HL-60 (cell line): ENCODE results near the gene ANAPC10.

Experiments used
- DNase-seq, 2 experiments: peaks; one replicate each; pipeline ENCODE4 v3.0.0-alpha.2; 2010 to 2020; ENCODE audit warnings: low read depth in 1 of 2, low spot score in 1 of 2
- H3K27ac ChIP-seq: fragments of 250-450 bp; sonication (Bioruptor Pico); replicated peaks from 2 replicates; pipeline ENCODE4 v1.5.1; 2020; ENCODE audit warnings: mild to moderate bottlenecking, moderate library complexity
- H3K27me3 ChIP-seq: fragments of 250-450 bp; sonication (Bioruptor Pico); 2 replicates; pipeline ENCODE4 v1.5.1; 2021; ENCODE audit warnings: mild to moderate bottlenecking, moderate library complexity; ENCODE audit not compliant: insufficient read depth, poor library complexity, severe bottlenecking
- H3K4me3 ChIP-seq: replicated peaks from 2 replicates; pipeline ENCODE4 v1.5.1; 2011; ENCODE audit warnings: mild to moderate bottlenecking, control low read depth, low read length; ENCODE audit not compliant: insufficient read depth
- GABPA ChIP-seq: IDR thresholded peaks from 2 replicates; pipeline ENCODE4 v1.6.1; 2012; ENCODE audit warnings: low read depth
- POLR2AphosphoS5 ChIP-seq: IDR thresholded peaks from 2 replicates; pipeline ENCODE4 v1.6.1; 2012; ENCODE audit warnings: low read depth
- SPI1 ChIP-seq: IDR thresholded peaks from 2 replicates; pipeline ENCODE4 v1.6.1; 2012; ENCODE audit warnings: low read depth, mild to moderate bottlenecking, borderline replicate concordance
- TF ChIP-seq, protein P1 (sequence below): IDR thresholded peaks from 2 replicates; pipeline ENCODE4 v1.6.1; 2012; ENCODE audit warnings: low read depth; ENCODE audit not compliant: insufficient replicate concordance
- TF ChIP-seq, protein P2 (sequence below): IDR thresholded peaks from one replicate; pipeline ENCODE4 v1.5.1; 2011; ENCODE audit warnings: low read length, control low read depth, inconsistent platforms; ENCODE audit not compliant: insufficient read depth

The ANAPC10 gene

DNA sequence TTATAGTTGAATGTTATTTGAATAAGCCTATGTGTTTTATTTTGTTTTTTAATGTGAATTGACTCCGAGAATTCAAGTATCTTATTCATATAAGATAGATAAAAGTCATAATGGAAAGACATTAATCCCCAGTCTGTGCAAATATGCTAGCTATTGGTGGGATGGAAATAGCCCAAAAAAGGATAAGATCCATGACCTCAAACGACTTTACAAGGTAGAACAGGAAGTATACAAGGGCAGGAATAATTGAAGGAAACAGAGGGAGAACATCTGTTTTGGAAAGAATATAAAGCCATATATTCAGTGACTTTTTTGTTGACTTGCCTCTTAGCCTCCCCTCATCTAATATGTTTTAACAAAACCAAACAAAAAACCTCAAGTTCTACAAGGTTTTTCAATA lies 9.1 kb upstream of the ANAPC10 start:
- TF ChIP-seq, protein P1, sequence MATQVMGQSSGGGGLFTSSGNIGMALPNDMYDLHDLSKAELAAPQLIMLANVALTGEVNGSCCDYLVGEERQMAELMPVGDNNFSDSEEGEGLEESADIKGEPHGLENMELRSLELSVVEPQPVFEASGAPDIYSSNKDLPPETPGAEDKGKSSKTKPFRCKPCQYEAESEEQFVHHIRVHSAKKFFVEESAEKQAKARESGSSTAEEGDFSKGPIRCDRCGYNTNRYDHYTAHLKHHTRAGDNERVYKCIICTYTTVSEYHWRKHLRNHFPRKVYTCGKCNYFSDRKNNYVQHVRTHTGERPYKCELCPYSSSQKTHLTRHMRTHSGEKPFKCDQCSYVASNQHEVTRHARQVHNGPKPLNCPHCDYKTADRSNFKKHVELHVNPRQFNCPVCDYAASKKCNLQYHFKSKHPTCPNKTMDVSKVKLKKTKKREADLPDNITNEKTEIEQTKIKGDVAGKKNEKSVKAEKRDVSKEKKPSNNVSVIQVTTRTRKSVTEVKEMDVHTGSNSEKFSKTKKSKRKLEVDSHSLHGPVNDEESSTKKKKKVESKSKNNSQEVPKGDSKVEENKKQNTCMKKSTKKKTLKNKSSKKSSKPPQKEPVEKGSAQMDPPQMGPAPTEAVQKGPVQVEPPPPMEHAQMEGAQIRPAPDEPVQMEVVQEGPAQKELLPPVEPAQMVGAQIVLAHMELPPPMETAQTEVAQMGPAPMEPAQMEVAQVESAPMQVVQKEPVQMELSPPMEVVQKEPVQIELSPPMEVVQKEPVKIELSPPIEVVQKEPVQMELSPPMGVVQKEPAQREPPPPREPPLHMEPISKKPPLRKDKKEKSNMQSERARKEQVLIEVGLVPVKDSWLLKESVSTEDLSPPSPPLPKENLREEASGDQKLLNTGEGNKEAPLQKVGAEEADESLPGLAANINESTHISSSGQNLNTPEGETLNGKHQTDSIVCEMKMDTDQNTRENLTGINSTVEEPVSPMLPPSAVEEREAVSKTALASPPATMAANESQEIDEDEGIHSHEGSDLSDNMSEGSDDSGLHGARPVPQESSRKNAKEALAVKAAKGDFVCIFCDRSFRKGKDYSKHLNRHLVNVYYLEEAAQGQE, result no peak
- TF ChIP-seq POLR2AphosphoS5 (no peak), SPI1 (no peak), GABPA (no peak)
- TF ChIP-seq, protein P2, sequence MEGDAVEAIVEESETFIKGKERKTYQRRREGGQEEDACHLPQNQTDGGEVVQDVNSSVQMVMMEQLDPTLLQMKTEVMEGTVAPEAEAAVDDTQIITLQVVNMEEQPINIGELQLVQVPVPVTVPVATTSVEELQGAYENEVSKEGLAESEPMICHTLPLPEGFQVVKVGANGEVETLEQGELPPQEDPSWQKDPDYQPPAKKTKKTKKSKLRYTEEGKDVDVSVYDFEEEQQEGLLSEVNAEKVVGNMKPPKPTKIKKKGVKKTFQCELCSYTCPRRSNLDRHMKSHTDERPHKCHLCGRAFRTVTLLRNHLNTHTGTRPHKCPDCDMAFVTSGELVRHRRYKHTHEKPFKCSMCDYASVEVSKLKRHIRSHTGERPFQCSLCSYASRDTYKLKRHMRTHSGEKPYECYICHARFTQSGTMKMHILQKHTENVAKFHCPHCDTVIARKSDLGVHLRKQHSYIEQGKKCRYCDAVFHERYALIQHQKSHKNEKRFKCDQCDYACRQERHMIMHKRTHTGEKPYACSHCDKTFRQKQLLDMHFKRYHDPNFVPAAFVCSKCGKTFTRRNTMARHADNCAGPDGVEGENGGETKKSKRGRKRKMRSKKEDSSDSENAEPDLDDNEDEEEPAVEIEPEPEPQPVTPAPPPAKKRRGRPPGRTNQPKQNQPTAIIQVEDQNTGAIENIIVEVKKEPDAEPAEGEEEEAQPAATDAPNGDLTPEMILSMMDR, result no peak
- no peaks in the 10 kb centered on the region for H3K27me3 ChIP-seq
- no peak for DNase-seq
- H3K27ac ChIP-seq, result no peak overlapping the region
- no peak overlapping the region for H3K4me3 ChIP-seq

DNA sequence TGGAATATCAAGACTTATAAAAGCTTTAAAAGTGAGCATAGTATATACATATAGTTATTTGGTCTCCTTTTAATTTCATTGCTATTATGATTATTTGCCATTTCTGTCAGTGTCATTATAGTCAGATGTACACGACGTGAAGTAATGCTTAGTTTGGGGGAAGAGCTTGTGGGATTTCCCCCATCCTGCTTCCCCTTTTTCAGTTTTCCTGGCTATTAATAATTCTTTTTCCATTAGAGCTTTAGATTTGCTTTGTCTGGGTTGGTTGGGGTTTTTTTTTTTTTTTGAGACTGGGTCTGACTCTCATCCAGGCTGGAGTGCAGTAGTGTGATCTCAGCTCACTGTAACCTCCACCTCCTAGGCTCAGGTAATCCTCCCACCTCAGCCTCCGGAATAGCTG lies 5.5 kb upstream of the ANAPC10 start:
- H3K27ac ChIP-seq, result no peak overlapping the region
- DNase-seq, result no peak
- no peak overlapping the region for H3K4me3 ChIP-seq
- no peaks in the 10 kb centered on the region for H3K27me3 ChIP-seq
- TF ChIP-seq SPI1 (peak; percentile 30; the same call in 1 of the 2 replicates), POLR2AphosphoS5 (no peak), GABPA (no peak)
- TF ChIP-seq, protein P1, result no peak
- TF ChIP-seq, protein P2, result no peak

DNA sequence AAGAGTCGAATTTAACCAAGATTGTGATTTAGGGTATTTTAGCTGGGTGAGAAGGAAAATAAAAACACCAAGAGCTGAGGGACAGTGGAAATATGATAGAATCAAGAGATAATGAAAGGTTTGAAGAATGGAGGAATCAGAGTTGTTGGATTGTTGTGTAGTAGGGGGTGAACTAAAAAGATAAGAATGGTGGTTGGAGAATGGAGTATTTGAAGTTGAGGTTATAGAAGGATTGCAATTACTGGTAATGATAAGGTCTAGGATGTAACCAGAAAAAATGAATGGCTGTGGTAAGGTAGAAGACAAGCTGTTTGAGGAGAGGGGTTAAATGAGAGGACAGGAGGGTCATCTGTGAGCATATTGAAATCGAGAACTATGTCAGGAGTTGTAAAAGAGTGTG lies 4.6 kb upstream of the ANAPC10 start:
- Histone ChIP-seq H3K27ac (no peak overlapping the region), H3K27me3 (no peaks in the 10 kb centered on the region), H3K4me3 (no peak overlapping the region)
- DNase-seq, result no peak
- TF ChIP-seq SPI1, result no peak
- TF ChIP-seq, protein P1, result no peak

DNA sequence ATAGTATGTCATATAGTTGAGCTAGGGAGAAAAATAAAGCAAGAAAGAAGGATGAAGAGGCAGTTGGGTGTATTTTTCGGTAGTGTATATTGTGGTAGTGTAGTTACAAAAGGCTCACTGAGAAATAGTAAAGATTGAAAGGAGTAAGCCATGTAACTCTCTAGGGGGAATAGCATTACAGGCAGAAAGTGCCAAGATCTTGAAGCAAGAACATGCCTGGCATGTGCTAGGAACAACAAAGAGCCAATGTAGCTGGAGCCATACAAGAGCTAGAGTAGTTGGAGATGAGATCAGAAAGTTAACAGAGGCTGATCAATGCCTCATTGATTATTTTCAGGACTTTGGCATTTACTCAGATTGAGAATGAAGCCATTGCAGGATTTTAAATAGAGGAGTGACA lies 3.1 kb upstream of the ANAPC10 start:
- TF ChIP-seq POLR2AphosphoS5 (no peak), SPI1 (no peak)
- TF ChIP-seq, protein P1, result no peak
- DNase-seq, result no peak
- Histone ChIP-seq H3K27ac (no peak overlapping the region), H3K27me3 (no peaks in the 10 kb centered on the region), H3K4me3 (no peak overlapping the region)
